NOMO-1 treated with dmso at 0.1 percent for 144 hours (cell line): ENCODE results near the gene GPC6.

ENCODE experiments used
- DNase-seq: peaks from one replicate; lab custom pipeline; 2025; ENCODE audit not compliant: unreplicated experiment; lab: John Stamatoyannopoulos, UW

GPC6 gene

GRCh38 chr13:94009701-94010100 lies 783.1 kb downstream of the GPC6 start:
- no peak for DNase-seq

GRCh38 chr13:94014461-94014860 lies 787.9 kb downstream of the GPC6 start:
- no peak for DNase-seq

- no peak for DNase-seq
Measured at GRCh38 chr13:94020426-94020825, 793.8 kb downstream of the GPC6 start.

GRCh38 chr13:94020833-94021232 lies 794.2 kb downstream of the GPC6 start:
- DNase-seq: no peak

- no peak for DNase-seq
Measured at GRCh38 chr13:94028234-94028633, 801.6 kb downstream of the GPC6 start.

GRCh38 chr13:94028650-94029049 lies 802.0 kb downstream of the GPC6 start:
- no peak for DNase-seq

- DNase-seq: no peak
Measured at GRCh38 chr13:94030415-94031119, 804.0 kb downstream of the GPC6 start.

- no peak for DNase-seq
Measured at GRCh38 chr13:94031609-94032008, 805.0 kb downstream of the GPC6 start.

- DNase-seq: no peak
Measured at GRCh38 chr13:94033098-94033497, 806.5 kb downstream of the GPC6 start.

GRCh38 chr13:94033830-94034642 lies 807.4 kb downstream of the GPC6 start:
- no peak for DNase-seq

- no peak for DNase-seq
Measured at GRCh38 chr13:94050039-94050438, 823.4 kb downstream of the GPC6 start.

GRCh38 chr13:94050686-94051085 lies 824.1 kb downstream of the GPC6 start:
- no peak for DNase-seq

GRCh38 chr13:94053986-94054593 lies 827.5 kb downstream of the GPC6 start:
- DNase-seq: no peak

GRCh38 chr13:94056362-94056990 lies 829.9 kb downstream of the GPC6 start:
- no peak for DNase-seq

GRCh38 chr13:94057618-94058186 lies 831.1 kb downstream of the GPC6 start:
- no peak for DNase-seq

- no peak for DNase-seq
Measured at GRCh38 chr13:94058821-94059360, 832.3 kb downstream of the GPC6 start.

GRCh38 chr13:94061301-94061700 lies 834.7 kb downstream of the GPC6 start:
- no peak for DNase-seq

- DNase-seq: no peak
Measured at GRCh38 chr13:94063096-94063495, 836.5 kb downstream of the GPC6 start.

- no peak for DNase-seq
Measured at GRCh38 chr13:94063848-94064247, 837.2 kb downstream of the GPC6 start.

GRCh38 chr13:94065741-94066140 lies 839.1 kb downstream of the GPC6 start:
- no peak for DNase-seq
